H9 (cell line): ENCODE results near the gene MED10. TPM values are rescaled to one million over a fixed set of nuclear protein-coding genes. Genes with fewer than 3 reads are reported as not detected.

ENCODE experiments used
- DNase-seq: peaks from one replicate; pipeline ENCODE4 v3.0.0-alpha.2; 2017
- H2AFZ ChIP-seq: one replicate; pipeline ENCODE4 v1.6.1; 2013; ENCODE audit warnings: mild to moderate bottlenecking, low read length, control low read depth, moderate library complexity
- H2AK5ac ChIP-seq: 2 replicates; pipeline ENCODE4 v1.6.1; 2013; ENCODE audit warnings: low read length, control low read depth, mixed read lengths; ENCODE audit not compliant: insufficient read length
- H2BK120ac ChIP-seq: one replicate; pipeline ENCODE4 v1.6.1; 2013; ENCODE audit warnings: low read depth, mild to moderate bottlenecking, low read length, control low read depth, inconsistent platforms; ENCODE audit not compliant: poor library complexity, severe bottlenecking
- H2BK12ac ChIP-seq: 2 replicates; pipeline ENCODE4 v1.6.1; 2013; ENCODE audit warnings: low read length, control low read depth, mixed read lengths, low read depth; ENCODE audit not compliant: insufficient read length
- H2BK15ac ChIP-seq: 2 replicates; pipeline ENCODE4 v1.6.1; 2013; ENCODE audit warnings: low read depth, low read length, control low read depth
- H2BK20ac ChIP-seq: one replicate; pipeline ENCODE4 v1.6.1; 2013; ENCODE audit warnings: low read depth, mild to moderate bottlenecking, low read length, control low read depth, inconsistent platforms; ENCODE audit not compliant: poor library complexity, severe bottlenecking
- H2BK5ac ChIP-seq: 2 replicates; pipeline ENCODE4 v1.6.1; 2013; ENCODE audit warnings: low read length, control low read depth, mixed read lengths; ENCODE audit not compliant: insufficient read length
- H3K14ac ChIP-seq: 2 replicates; pipeline ENCODE4 v1.6.1; 2013; ENCODE audit warnings: low read length, control low read depth; ENCODE audit not compliant: insufficient read depth
- H3K18ac ChIP-seq: 2 replicates; pipeline ENCODE4 v1.6.1; 2013; ENCODE audit warnings: low read depth, mild to moderate bottlenecking, mixed read lengths, low read length, control low read depth; ENCODE audit not compliant: insufficient read length
- H3K23ac ChIP-seq: 2 replicates; pipeline ENCODE4 v1.6.1; 2013; ENCODE audit warnings: low read length, control low read depth, mixed read lengths, low read depth; ENCODE audit not compliant: insufficient read length
- H3K23me2 ChIP-seq: 2 replicates; pipeline ENCODE4 v1.6.1; 2013; ENCODE audit warnings: low read depth, mild to moderate bottlenecking, mixed read lengths, low read length, control low read depth; ENCODE audit not compliant: insufficient read length, poor library complexity, severe bottlenecking
- H3K27ac ChIP-seq: 2 replicates; pipeline ENCODE4 v1.5.1; 2013; ENCODE audit warnings: low read length, control low read depth, mixed read lengths, low read depth; ENCODE audit not compliant: insufficient read length
- H3K27me3 ChIP-seq: 2 replicates; pipeline ENCODE4 v1.6.1; 2013; ENCODE audit warnings: low read length, control low read depth, inconsistent platforms; ENCODE audit not compliant: insufficient read depth
- H3K4ac ChIP-seq: 2 replicates; pipeline ENCODE4 v1.6.1; 2013; ENCODE audit warnings: low read depth, mild to moderate bottlenecking, control low read depth, inconsistent platforms, low read length, moderate library complexity
- H3K4me1 ChIP-seq: 2 replicates; pipeline ENCODE4 v1.6.1; 2013; ENCODE audit warnings: low read length, control low read depth, inconsistent platforms; ENCODE audit not compliant: insufficient read depth
- H3K4me2 ChIP-seq: 2 replicates; pipeline ENCODE4 v1.6.1; 2013; ENCODE audit warnings: low read length, control low read depth, mixed read lengths; ENCODE audit not compliant: insufficient read length, insufficient read depth
- H3K56ac ChIP-seq: 2 replicates; pipeline ENCODE4 v1.6.1; 2013; ENCODE audit warnings: low read depth, mild to moderate bottlenecking, mixed read lengths, low read length, control low read depth; ENCODE audit not compliant: insufficient read length
- H3K79me1 ChIP-seq: 2 replicates; pipeline ENCODE4 v1.6.1; 2013; ENCODE audit warnings: low read depth, mild to moderate bottlenecking, moderate library complexity, low read length, control low read depth, inconsistent platforms; ENCODE audit not compliant: insufficient read depth, poor library complexity, severe bottlenecking
- H3K79me2 ChIP-seq: 2 replicates; pipeline ENCODE4 v1.6.1; 2013; ENCODE audit warnings: low read length, control low read depth, inconsistent platforms; ENCODE audit not compliant: insufficient read depth
- H3K9ac ChIP-seq: 2 replicates; pipeline ENCODE4 v1.6.1; 2013; ENCODE audit warnings: low read length, control low read depth, mixed read lengths; ENCODE audit not compliant: insufficient read length; ENCODE audit errors: extremely low read depth
- H3K9me3 ChIP-seq: one replicate; pipeline ENCODE4 v1.6.1; 2013; ENCODE audit warnings: low read depth, low read length, inconsistent platforms; ENCODE audit not compliant: control insufficient read depth
- H3T11ph ChIP-seq: one replicate; pipeline ENCODE4 v1.6.1; 2013; ENCODE audit warnings: mild to moderate bottlenecking, low read length, control low read depth, inconsistent platforms
- H4K20me1 ChIP-seq: one replicate; pipeline ENCODE4 v1.6.1; 2013; ENCODE audit not compliant: control insufficient read depth, insufficient read length, insufficient read depth
- H4K5ac ChIP-seq: 2 replicates; pipeline ENCODE4 v1.6.1; 2013; ENCODE audit warnings: low read depth, mild to moderate bottlenecking, mixed read lengths, low read length, control low read depth; ENCODE audit not compliant: insufficient read length
- H4K8ac ChIP-seq: replicated peaks from 2 replicates; pipeline ENCODE4 v1.6.1; 2013; ENCODE audit warnings: low read length, control low read depth, mixed read lengths, low read depth; ENCODE audit not compliant: insufficient read length
- H4K91ac ChIP-seq: 2 replicates; pipeline ENCODE4 v1.6.1; 2013; ENCODE audit warnings: low read depth, mild to moderate bottlenecking, moderate library complexity, mixed read lengths, low read length, control low read depth; ENCODE audit not compliant: insufficient read length
- H3K27ac Mint-ChIP-seq, 3 experiments: 2 replicates in 2 of 3; 3 replicates in 1 of 3; pipeline ENCODE4 v1.8.0; 2020 to 2021; ENCODE audit warnings: mixed read lengths in 3 of 3, mild to moderate bottlenecking in 1 of 3, moderate library complexity in 1 of 3
- H3K27me3 Mint-ChIP-seq: 2 replicates; pipeline ENCODE4 v1.8.0; 2021; ENCODE audit warnings: low read depth, mild to moderate bottlenecking, moderate library complexity, mixed read lengths
- H3K36me3 Mint-ChIP-seq, 3 experiments: 2 replicates in 2 of 3; 3 replicates in 1 of 3; pipeline ENCODE4 v1.8.0; 2020 to 2021; ENCODE audit warnings: low read depth in 3 of 3, mixed read lengths in 3 of 3; ENCODE audit not compliant: insufficient read depth in 1 of 3
- H3K4me1 Mint-ChIP-seq, 2 experiments: 2 replicates each; pipeline ENCODE4 v1.8.0; 2020; ENCODE audit warnings: mixed read lengths in 2 of 2
- H3K4me3 Mint-ChIP-seq, 2 experiments: 2 replicates in 1 of 2; 3 replicates in 1 of 2; pipeline ENCODE4 v1.8.0; 2020 to 2021; ENCODE audit warnings: mild to moderate bottlenecking in 2 of 2, mixed read lengths in 2 of 2, moderate library complexity in 1 of 2
- H3K9me3 Mint-ChIP-seq, 2 experiments: 2 replicates in 1 of 2; 3 replicates in 1 of 2; pipeline ENCODE4 v1.8.0; 2020; ENCODE audit warnings: mild to moderate bottlenecking in 2 of 2, mixed read lengths in 2 of 2, moderate library complexity in 1 of 2
- WGBS: extraction: QIAGEN DNeasy Blood & Tissue Kit; methylation state at CpG from one replicate; pipeline ENCODE4 v1.1.7; 2013; ENCODE audit warnings: missing lambda C conversion rate, low lambda C conversion rate, mixed read lengths; ENCODE audit not compliant: insufficient read length; ENCODE audit errors: extremely low coverage; 5-methylcytosine and 5-hydroxymethylcytosine counted together
- total RNA-seq: library from RNA; stranded (reverse); gene quantifications from 2 replicates; pipeline ENCODE4 v1.2.1, GENCODE V29; 2021
- TF ChIP-seq, protein P1 (sequence below): fragments of 200-600 bp; sonication (generic); conservative IDR thresholded peaks from 3 replicates; pipeline ENCODE4 v1.8.0; 2021; ENCODE audit warnings: antibody characterized with exemption, mild to moderate bottlenecking

The MED10 gene
- total RNA-seq, 1 experiment from 2014 or later, result 35.3 TPM

DNA sequence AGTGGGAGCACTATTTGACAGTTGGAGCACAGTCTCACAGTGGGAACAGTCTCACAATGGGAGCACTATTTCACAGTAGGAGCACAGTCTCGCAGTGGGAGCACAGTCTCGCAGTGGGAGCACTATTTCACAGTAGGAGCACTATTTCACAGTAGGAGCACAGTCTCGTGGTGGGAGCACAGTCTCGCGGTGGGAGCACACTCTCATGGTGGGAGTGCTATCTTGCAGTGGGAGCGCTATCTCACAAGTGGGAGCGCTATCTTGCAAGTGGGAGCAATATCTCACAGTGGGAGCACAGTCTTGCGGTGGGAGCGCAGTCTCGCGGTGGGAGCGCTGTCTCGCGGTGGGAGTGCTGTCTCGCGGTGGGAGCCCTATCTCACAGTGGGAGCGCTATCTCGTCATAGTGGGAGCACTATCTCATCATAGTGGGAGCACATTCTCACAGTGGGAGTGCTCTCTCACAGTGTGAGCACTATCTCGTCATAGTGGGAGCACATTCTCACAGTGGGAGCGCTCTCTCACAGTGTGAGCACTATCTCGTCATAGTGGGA is 56.1 kb downstream of the MED10 start:
- no peak overlapping the region for H3K4me3 Mint-ChIP-seq
- DNase-seq, result no peak
- no peaks in the 10 kb centered on the region for H3K4me1 ChIP-seq
- H3K9me3 ChIP-seq, result no peaks in the 10 kb centered on the region
- H3K56ac ChIP-seq, result no peak overlapping the region
- no CpG with 5 or more reads among the region's 21 CpGs for WGBS
- no peaks in the 10 kb centered on the region for H4K20me1 ChIP-seq
- H3K18ac ChIP-seq, result no peak overlapping the region
- no peak overlapping the region for H2BK12ac ChIP-seq
- H3K36me3 Mint-ChIP-seq, result no peaks in the 10 kb centered on the region
- no peak overlapping the region for H3K27ac Mint-ChIP-seq
- no peak overlapping the region for H2BK120ac ChIP-seq
- H3K23ac ChIP-seq, result no peak overlapping the region
- peaks cover 3 to 10% of the 10 kb centered on the region in 2 experiments; a peak in 4 of 5 replicates for H3K9me3 Mint-ChIP-seq
- peaks cover 60% of the 10 kb centered on the region for H3K27me3 Mint-ChIP-seq
- no peak overlapping the region for H2BK5ac ChIP-seq
- H4K8ac ChIP-seq, result no peak overlapping the region
- H3K9ac ChIP-seq, result no peak overlapping the region
- H3K4me1 Mint-ChIP-seq, result no peaks in the 10 kb centered on the region; a peak in 1 of 4 replicates
- H4K91ac ChIP-seq, result no peak overlapping the region
- H3K27ac ChIP-seq, result no peak overlapping the region
- H3K23me2 ChIP-seq, result no peaks in the 10 kb centered on the region
- no peak overlapping the region for H2AFZ ChIP-seq
- H3K4ac ChIP-seq, result no peak overlapping the region
- no peak overlapping the region for H4K5ac ChIP-seq
- H2BK15ac ChIP-seq, result no peak overlapping the region
- no peaks in the 10 kb centered on the region for H3K79me1 ChIP-seq
- no peak overlapping the region for H2AK5ac ChIP-seq
- no peak overlapping the region for H3K4me2 ChIP-seq
- no peak overlapping the region for H2BK20ac ChIP-seq
- TF ChIP-seq, protein P1, sequence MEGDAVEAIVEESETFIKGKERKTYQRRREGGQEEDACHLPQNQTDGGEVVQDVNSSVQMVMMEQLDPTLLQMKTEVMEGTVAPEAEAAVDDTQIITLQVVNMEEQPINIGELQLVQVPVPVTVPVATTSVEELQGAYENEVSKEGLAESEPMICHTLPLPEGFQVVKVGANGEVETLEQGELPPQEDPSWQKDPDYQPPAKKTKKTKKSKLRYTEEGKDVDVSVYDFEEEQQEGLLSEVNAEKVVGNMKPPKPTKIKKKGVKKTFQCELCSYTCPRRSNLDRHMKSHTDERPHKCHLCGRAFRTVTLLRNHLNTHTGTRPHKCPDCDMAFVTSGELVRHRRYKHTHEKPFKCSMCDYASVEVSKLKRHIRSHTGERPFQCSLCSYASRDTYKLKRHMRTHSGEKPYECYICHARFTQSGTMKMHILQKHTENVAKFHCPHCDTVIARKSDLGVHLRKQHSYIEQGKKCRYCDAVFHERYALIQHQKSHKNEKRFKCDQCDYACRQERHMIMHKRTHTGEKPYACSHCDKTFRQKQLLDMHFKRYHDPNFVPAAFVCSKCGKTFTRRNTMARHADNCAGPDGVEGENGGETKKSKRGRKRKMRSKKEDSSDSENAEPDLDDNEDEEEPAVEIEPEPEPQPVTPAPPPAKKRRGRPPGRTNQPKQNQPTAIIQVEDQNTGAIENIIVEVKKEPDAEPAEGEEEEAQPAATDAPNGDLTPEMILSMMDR, result no peak
- H3K27me3 ChIP-seq, result no peaks in the 10 kb centered on the region; the same call in 1 of the 2 replicates
- H3T11ph ChIP-seq, result no peak overlapping the region
- H3K14ac ChIP-seq, result no peak overlapping the region
- H3K79me2 ChIP-seq, result no peaks in the 10 kb centered on the region

Other genes starting within 250 kb of the MED10 start
- gene UBE2QL1, start 70.3 kb upstream of the MED10 start, total RNA-seq, result 0.11 and 0.15 TPM in 2 replicates